K562 (cell line): ENCODE measurements around the gene GRSF1. TPM values are rescaled to one million over a fixed set of nuclear protein-coding genes. Genes with fewer than 3 reads are reported as not detected.
A peak's percentile ranks its signal among the peaks of the same experiment; 100 is the strongest.

Source experiments
- CBFA2T2 ChIP-seq: fragments of 450-650 bp; conservative IDR thresholded peaks from 2 replicates; pipeline ENCODE4 v1.6.1; 2017; ENCODE audit warnings: mild to moderate bottlenecking
- FOXK1 ChIP-seq: sonication (generic); formaldehyde crosslinking; IDR thresholded peaks from 2 replicates; pipeline ENCODE4 v1.8.0; 2022; ENCODE audit warnings: missing genetic modification reagents, mild to moderate bottlenecking, borderline replicate concordance
- FOXM1 ChIP-seq, 2 experiments: fragments of 450-650 bp in 1 of 2; sonication (generic) in 1 of 2; formaldehyde crosslinking in 1 of 2; IDR thresholded peaks; 2 replicates each; pipeline versions ENCODE4 v1.6.1 to v1.9.0; 2017 to 2022; ENCODE audit warnings: low read depth in 2 of 2, mild to moderate bottlenecking in 2 of 2, missing genetic modification reagents in 1 of 2, moderate library complexity in 1 of 2
- HMGN3 ChIP-seq: IDR thresholded peaks from 2 replicates; pipeline ENCODE4 v1.6.1; 2011; ENCODE audit warnings: borderline replicate concordance, low read depth, mild to moderate bottlenecking, mixed read lengths, low read length; ENCODE audit not compliant: insufficient read length; ENCODE audit errors: extremely low read depth
- ILF3 ChIP-seq: fragments of 450-650 bp; IDR thresholded peaks from 2 replicates; pipeline ENCODE4 v1.6.1; 2018; ENCODE audit warnings: antibody characterized with exemption, mild to moderate bottlenecking, moderate library complexity, borderline replicate concordance
- KDM5B ChIP-seq: fragments of 200-600 bp; sonication (generic); IDR thresholded peaks from 2 replicates; pipeline ENCODE4 v1.6.1; 2012; ENCODE audit warnings: low read depth, mild to moderate bottlenecking, moderate library complexity, low read length, control low read depth, inconsistent platforms; ENCODE audit not compliant: insufficient replicate concordance
- MAFK ChIP-seq: IDR thresholded peaks from 2 replicates; pipeline ENCODE4 v1.6.1; 2011; ENCODE audit warnings: low read length, improper control_type of control experiment
- MXI1 ChIP-seq: IDR thresholded peaks from 2 replicates; pipeline ENCODE4 v1.6.1; 2011; ENCODE audit warnings: low read depth, mild to moderate bottlenecking, improper control_type of control experiment, low read length
- NCOA2 ChIP-seq, 2 experiments: fragments of 450-650 bp; IDR thresholded peaks; 2 replicates each; pipeline ENCODE4 v1.6.1; 2018; ENCODE audit warnings: mild to moderate bottlenecking in 2 of 2, moderate library complexity in 1 of 2; ENCODE audit not compliant: partially characterized antibody in 2 of 2
- NFXL1 ChIP-seq: fragments of 450-650 bp; formaldehyde crosslinking; IDR thresholded peaks from 2 replicates; pipeline ENCODE4 v1.4.0; 2021; ENCODE audit warnings: mild to moderate bottlenecking
- NR2F6 ChIP-seq: fragments of 450-650 bp; formaldehyde crosslinking; IDR thresholded peaks from 2 replicates; pipeline ENCODE4 v1.4.0; 2020; ENCODE audit warnings: mild to moderate bottlenecking
- PKNOX1 ChIP-seq: fragments of 450-650 bp; IDR thresholded peaks from 2 replicates; pipeline ENCODE4 v1.6.1; 2016
- POLR2G ChIP-seq: fragments of 200-400 bp; formaldehyde crosslinking; IDR thresholded peaks from 2 replicates; pipeline ENCODE4 v1.6.1; 2017; ENCODE audit warnings: low read depth, mild to moderate bottlenecking, antibody characterized with exemption, low read length, moderate library complexity
- RBM22 ChIP-seq: fragments of 200-400 bp; formaldehyde crosslinking; IDR thresholded peaks from 2 replicates; pipeline ENCODE4 v1.6.1; 2018; ENCODE audit warnings: low read length, low read depth; ENCODE audit not compliant: poor library complexity, severe bottlenecking
- SFPQ ChIP-seq: fragments of 200-400 bp; formaldehyde crosslinking; IDR thresholded peaks from 2 replicates; pipeline ENCODE4 v1.6.1; 2017; ENCODE audit warnings: mild to moderate bottlenecking, low read depth, low read length, moderate library complexity
- SMAD4 ChIP-seq: fragments of 250-450 bp; sonication (Bioruptor Pico); conservative IDR thresholded peaks from 2 replicates; pipeline ENCODE4 v1.8.0; 2021; ENCODE audit warnings: inconsistent platforms, mild to moderate bottlenecking, moderate library complexity
- SNAPC5 ChIP-seq: fragments of 250-450 bp; sonication (Bioruptor Pico); IDR thresholded peaks from 2 replicates; pipeline ENCODE4 v1.8.0; 2021; ENCODE audit warnings: moderate library complexity, mild to moderate bottlenecking, inconsistent platforms
- SRSF1 ChIP-seq: fragments of 200-400 bp; formaldehyde crosslinking; IDR thresholded peaks from 2 replicates; pipeline ENCODE4 v1.6.1; 2017; ENCODE audit warnings: mild to moderate bottlenecking, low read depth, low read length, moderate library complexity
- TBP ChIP-seq: optimal IDR thresholded peaks from 2 replicates; pipeline ENCODE3; 2011; ENCODE audit warnings: low read depth, low read length, improper control_type of control experiment
- ZBTB12 ChIP-seq: fragments of 250-450 bp; sonication (Bioruptor Pico); IDR thresholded peaks from 2 replicates; pipeline ENCODE4 v1.4.0; 2020
- ZBTB17 ChIP-seq: fragments of 450-650 bp; formaldehyde crosslinking; IDR thresholded peaks from 2 replicates; pipeline ENCODE4 v1.4.0; 2020; ENCODE audit warnings: mild to moderate bottlenecking
- ZKSCAN8 ChIP-seq: fragments of 200-800 bp; sonication (Bioruptor generic); IDR thresholded peaks from 2 replicates; pipeline ENCODE4 v1.6.1; 2016; ENCODE audit warnings: missing genetic modification characterization, missing compliant biosample characterization
- ZNF589 ChIP-seq: fragments of 200-800 bp; sonication (Bioruptor generic); IDR thresholded peaks from 2 replicates; pipeline ENCODE4 v1.6.1; 2016; ENCODE audit warnings: low read depth, missing genetic modification characterization, missing compliant biosample characterization
- polyA plus RNA-seq, 8 experiments: library from polyadenylated mRNA; depleted of rRNA in 4 of 8; stranded (reverse) in 5 of 8; unstranded in 3 of 8; fragments of >200 nt; fragmentation: Nextera tagmentation in 2 of 8; fragmentation: Illumina TruSeq in 1 of 8; extraction: Ambion mirVana in 2 of 8; extraction: Trizol in 1 of 8; gene quantifications; 2 replicates each; pipeline versions ENCODE4 v1.2.1 to v1.2.3, GENCODE V29; 2011 to 2014; ENCODE audit warnings: inconsistent platforms in 1 of 8, missing spikeins in 1 of 8
- total RNA-seq, 7 experiments: library from RNA; depleted of rRNA in 6 of 7; stranded (reverse); fragments of >200 nt in 6 of 7; fragmentation: Illumina TruSeq in 2 of 7; extraction: Trizol in 2 of 7; gene quantifications; 2 replicates each; pipeline versions ENCODE4 v1.2.1 to v1.2.3, GENCODE V29; 2011 to 2021; ENCODE audit warnings: low replicate concordance in 1 of 7

Gene GRSF1
- total and polyA plus RNA-seq, 9 of the 15 experiments (the other 6 are each of a cell fraction or from before 2014, with no cell fraction given) = 33.0 to 105 (median 76.0) TPM

DNA sequence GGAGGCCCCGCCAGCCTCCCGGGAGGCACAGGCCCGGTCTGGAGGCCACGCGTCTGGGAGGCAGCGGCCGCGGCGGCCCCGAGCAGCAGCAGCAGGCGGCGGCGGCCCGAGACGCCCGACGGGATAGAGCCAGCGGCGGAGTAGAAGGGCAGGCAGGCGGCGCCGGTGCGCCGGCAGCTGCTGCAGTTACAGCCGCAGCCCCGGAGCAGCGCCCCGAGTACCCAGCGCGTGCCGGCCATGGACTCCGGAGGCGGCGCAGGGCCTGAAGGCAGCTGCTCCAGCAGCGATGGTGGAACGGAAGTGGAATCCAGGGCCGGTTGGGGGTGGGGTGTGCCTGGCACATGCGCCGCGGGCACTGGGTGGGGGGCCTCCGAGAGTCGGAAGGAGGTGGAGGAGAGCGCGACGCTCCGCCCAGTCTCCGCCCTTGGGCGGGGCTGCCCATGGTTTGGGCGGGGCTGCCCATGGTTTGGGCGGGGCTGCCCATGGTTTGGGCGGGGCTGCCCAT, at the start of gene GRSF1 (continued):
- TF ChIP-seq FOXK1 (CRISPR knock-in tag) (no peak), SRSF1 (no peak), POLR2G (peak; percentile 86), ZKSCAN8 (no peak), ZNF589 (CRISPR knock-in tag) (no peak), ILF3 (peak; percentile 78; the same call in 1 of the 2 replicates), NR2F6 (CRISPR knock-in tag) (no peak), FOXM1 (IDR thresholded peaks at IDR 0.05; ENCODE audit: low read depth) (no peak), FOXM1 (CRISPR knock-in tag; IDR thresholded peaks at IDR 0.05; ENCODE audit: low read depth) (peak; percentile 54; the same call in 1 of the 2 replicates), SNAPC5 (CRISPR knock-in tag) (no peak), TBP (peak; percentile 70), CBFA2T2 (no peak), PKNOX1 (no peak), SFPQ (no peak), SMAD4 (CRISPR knock-in tag) (peak; percentile 80), ZBTB17 (CRISPR knock-in tag) (no peak), MXI1 (no peak), NCOA2 (IDR thresholded peaks at IDR 0.05; ENCODE audit: partially characterized antibody in 2 of 2) (no peak), NFXL1 (CRISPR knock-in tag) (no peak), MAFK (no peak), HMGN3 (peak; percentile 29), KDM5B (no peak), ZBTB12 (CRISPR knock-in tag) (no peak), RBM22 (no peak)
